ENCODE measurements around the gene ATP6V0A4. TPM values are rescaled to one million over a fixed set of nuclear protein-coding genes. Genes with fewer than 3 reads are reported as not detected.

Gene ATP6V0A4
- total RNA-seq, 1 donor from 2014 or later = not detected

DNA sequence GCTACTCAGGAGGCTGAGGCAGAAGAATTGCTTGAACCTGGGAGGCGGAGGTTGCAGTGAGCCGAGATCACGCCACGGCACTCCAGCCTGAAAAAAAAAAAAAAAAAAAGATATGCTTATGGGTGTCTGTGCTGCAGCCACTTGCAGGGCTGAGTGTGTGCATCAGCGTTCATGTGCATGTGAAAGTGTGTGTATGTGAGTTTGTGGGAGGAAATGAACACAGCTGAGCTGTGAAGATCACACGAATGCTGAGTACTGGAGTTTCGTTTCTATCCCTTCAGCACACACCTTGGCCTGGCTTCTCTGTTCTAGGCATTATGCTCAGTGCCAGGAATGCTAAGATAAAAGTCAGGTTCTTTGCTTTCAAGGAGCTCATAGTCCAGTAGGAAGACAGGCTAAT lies 84.8 kb downstream of the ATP6V0A4 start:
- TF ChIP-seq, protein P1, sequence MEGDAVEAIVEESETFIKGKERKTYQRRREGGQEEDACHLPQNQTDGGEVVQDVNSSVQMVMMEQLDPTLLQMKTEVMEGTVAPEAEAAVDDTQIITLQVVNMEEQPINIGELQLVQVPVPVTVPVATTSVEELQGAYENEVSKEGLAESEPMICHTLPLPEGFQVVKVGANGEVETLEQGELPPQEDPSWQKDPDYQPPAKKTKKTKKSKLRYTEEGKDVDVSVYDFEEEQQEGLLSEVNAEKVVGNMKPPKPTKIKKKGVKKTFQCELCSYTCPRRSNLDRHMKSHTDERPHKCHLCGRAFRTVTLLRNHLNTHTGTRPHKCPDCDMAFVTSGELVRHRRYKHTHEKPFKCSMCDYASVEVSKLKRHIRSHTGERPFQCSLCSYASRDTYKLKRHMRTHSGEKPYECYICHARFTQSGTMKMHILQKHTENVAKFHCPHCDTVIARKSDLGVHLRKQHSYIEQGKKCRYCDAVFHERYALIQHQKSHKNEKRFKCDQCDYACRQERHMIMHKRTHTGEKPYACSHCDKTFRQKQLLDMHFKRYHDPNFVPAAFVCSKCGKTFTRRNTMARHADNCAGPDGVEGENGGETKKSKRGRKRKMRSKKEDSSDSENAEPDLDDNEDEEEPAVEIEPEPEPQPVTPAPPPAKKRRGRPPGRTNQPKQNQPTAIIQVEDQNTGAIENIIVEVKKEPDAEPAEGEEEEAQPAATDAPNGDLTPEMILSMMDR (IDR thresholded peaks at IDR 0.05; ENCODE audit: unreplicated experiment) = no peak
- no peak overlapping the region for H3K27ac Mint-ChIP-seq (ENCODE audit: unreplicated experiment)

DNA sequence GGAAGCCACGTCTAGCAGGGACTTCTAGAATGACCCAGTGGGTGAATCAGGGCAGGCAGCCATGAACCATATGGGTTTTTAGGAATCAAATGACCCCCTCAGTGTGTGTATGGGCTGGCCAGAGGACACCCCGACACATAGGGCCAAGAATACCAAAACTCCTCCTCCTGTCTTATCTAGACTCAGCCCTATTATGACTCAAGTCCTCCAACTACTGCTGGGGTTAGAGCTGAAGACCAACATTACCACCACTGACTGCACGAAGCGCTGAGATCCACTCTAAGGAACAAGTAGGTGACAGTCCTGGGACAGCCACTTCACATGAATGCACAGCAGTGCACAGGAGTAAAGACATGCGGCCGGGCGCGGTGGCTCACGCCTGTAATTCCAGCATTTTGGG lies 85.3 kb downstream of the ATP6V0A4 start:
- no peak for DNase-seq (ENCODE audit: low spot score)
- TF ChIP-seq, protein P1 (IDR thresholded peaks at IDR 0.05; ENCODE audit: unreplicated experiment) = no peak
- Mint-ChIP-seq H3K27me3 (ENCODE audit: unreplicated experiment) (peaks cover 2% of the 10 kb centered on the region), H3K27ac (ENCODE audit: unreplicated experiment) (no peak overlapping the region), H3K9me3 (ENCODE audit: unreplicated experiment) (no peaks in the 10 kb centered on the region), H3K36me3 (ENCODE audit: low read depth, unreplicated experiment) (no peaks in the 10 kb centered on the region), H3K4me3 (ENCODE audit: unreplicated experiment) (no peak overlapping the region), H3K4me1 (ENCODE audit: unreplicated experiment) (peaks cover 1% of the 10 kb centered on the region)

More for the DNA sequence above, 84.8 kb downstream of the ATP6V0A4 start:
- no peak for DNase-seq (ENCODE audit: low spot score)
- Mint-ChIP-seq H3K4me3 (ENCODE audit: unreplicated experiment) (no peak overlapping the region), H3K36me3 (ENCODE audit: low read depth, unreplicated experiment) (no peaks in the 10 kb centered on the region), H3K27me3 (ENCODE audit: unreplicated experiment) (peaks cover 2% of the 10 kb centered on the region), H3K9me3 (ENCODE audit: unreplicated experiment) (no peaks in the 10 kb centered on the region), H3K4me1 (ENCODE audit: unreplicated experiment) (no peaks in the 10 kb centered on the region)

DNA sequence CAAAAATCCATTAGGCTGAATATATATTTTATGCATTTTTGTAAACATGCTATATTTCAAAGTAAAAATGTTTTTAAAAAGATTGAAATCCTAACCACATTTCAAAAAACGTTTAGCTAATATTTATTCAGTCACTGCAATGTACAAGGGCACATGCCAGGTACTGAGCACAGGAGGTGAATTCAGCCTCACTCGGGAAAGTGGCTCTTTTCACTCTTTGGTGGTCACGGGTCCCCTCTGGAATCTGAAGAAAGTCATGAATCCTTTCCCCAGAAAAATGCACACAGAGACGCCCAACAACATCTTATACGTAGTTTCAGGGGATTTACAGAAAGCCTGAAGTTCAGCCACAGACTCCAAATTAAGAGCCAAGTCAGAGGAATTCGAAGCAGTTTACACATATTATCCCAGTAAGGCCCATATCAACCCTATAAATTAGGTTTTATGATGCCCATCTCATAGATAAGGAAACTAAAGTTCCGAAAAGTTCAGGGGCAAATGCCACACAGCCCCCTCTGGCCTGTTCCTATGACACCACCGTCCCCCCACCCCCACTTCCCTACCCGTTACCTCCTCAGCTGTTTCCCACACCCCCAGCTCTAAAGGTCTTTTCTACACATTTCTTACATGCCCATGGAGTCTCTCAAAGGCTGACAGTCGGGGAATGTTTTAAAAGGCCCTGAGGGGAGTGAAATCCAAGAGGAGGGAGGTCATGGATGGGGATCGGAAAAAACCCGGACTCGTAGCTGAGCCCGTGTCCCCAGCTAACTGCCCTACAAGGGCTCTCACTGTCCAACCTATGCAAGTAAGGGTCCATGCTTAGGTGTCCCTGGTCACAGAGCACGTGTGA lies 87.2 kb downstream of the ATP6V0A4 start:
- no peaks in the 10 kb centered on the region for H3K9me3 Mint-ChIP-seq (ENCODE audit: unreplicated experiment)
- H3K36me3 Mint-ChIP-seq (ENCODE audit: low read depth, unreplicated experiment) = no peaks in the 10 kb centered on the region
- H3K4me3 Mint-ChIP-seq (ENCODE audit: unreplicated experiment) = no peak overlapping the region
- peaks cover 3% of the 10 kb centered on the region for H3K4me1 Mint-ChIP-seq (ENCODE audit: unreplicated experiment)
- TF ChIP-seq, protein P1 (IDR thresholded peaks at IDR 0.05; ENCODE audit: unreplicated experiment) = no peak
- no peak for DNase-seq (ENCODE audit: low spot score)
- H3K27ac Mint-ChIP-seq (ENCODE audit: unreplicated experiment) = no peak overlapping the region
- no peaks in the 10 kb centered on the region for H3K27me3 Mint-ChIP-seq (ENCODE audit: unreplicated experiment)

DNA sequence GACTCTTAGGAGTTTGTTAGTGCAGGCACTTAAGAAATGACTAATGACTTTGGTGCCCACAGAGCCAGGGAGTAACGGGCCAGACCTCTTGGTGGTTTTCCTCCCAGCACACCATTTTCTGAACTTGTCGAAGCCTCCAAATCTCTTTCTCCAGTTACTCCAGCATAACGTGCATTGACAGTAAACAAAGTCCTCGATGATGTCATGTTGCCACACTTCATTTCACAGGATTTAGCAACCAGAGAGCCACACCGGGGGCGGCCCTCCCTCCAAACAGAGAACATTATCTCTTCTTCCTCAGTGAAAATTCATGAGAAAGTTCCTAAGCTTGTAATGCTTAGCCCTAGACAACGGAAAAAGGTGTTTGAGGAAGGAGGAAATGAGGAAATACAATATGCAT lies 92.8 kb downstream of the ATP6V0A4 start:
- peaks cover 6% of the 10 kb centered on the region for H3K4me1 Mint-ChIP-seq (ENCODE audit: unreplicated experiment)
- no peak overlapping the region for H3K4me3 Mint-ChIP-seq (ENCODE audit: unreplicated experiment)
- peak overlapping the region; percentile 52 for H3K27ac Mint-ChIP-seq (ENCODE audit: unreplicated experiment)
- no peak for DNase-seq (ENCODE audit: low spot score)
- no peaks in the 10 kb centered on the region for H3K9me3 Mint-ChIP-seq (ENCODE audit: unreplicated experiment)
- no peaks in the 10 kb centered on the region for H3K36me3 Mint-ChIP-seq (ENCODE audit: low read depth, unreplicated experiment)
- H3K27me3 Mint-ChIP-seq (ENCODE audit: unreplicated experiment) = peaks cover 4% of the 10 kb centered on the region
- TF ChIP-seq, protein P1 (IDR thresholded peaks at IDR 0.05; ENCODE audit: unreplicated experiment) = no peak

- Mint-ChIP-seq H3K27ac (ENCODE audit: unreplicated experiment) (no peak overlapping the region), H3K27me3 (ENCODE audit: unreplicated experiment) (peaks cover 4% of the 10 kb centered on the region), H3K36me3 (ENCODE audit: low read depth, unreplicated experiment) (no peaks in the 10 kb centered on the region), H3K9me3 (ENCODE audit: unreplicated experiment) (no peaks in the 10 kb centered on the region), H3K4me3 (ENCODE audit: unreplicated experiment) (no peak overlapping the region), H3K4me1 (ENCODE audit: unreplicated experiment) (peaks cover 3% of the 10 kb centered on the region)
- no peak for DNase-seq (ENCODE audit: low spot score)
- TF ChIP-seq, protein P1 (IDR thresholded peaks at IDR 0.05; ENCODE audit: unreplicated experiment) = no peak
Measured at GRCh38 chr7:138701537-138701923, 96.5 kb downstream of the ATP6V0A4 start.
